ENCODE measurements around the gene PHOX2B.

GRCh38 chr4:41734371-41734770 is 14.2 kb downstream of the PHOX2B start:
- TF ChIP-seq POLR2A (IDR thresholded peaks at IDR 0.05): no peak
- TF ChIP-seq CTCF (IDR thresholded peaks at IDR 0.05 in 4 of 5, conservative IDR thresholded peaks at IDR 0.05 in 1 of 5): no peak
